H9 (cell line): ENCODE results near the gene ADGRL3. TPM values are rescaled to one million over a fixed set of nuclear protein-coding genes. Genes with fewer than 3 reads are reported as not detected.

Experiments
- DNase-seq: peaks from one replicate; pipeline ENCODE4 v3.0.0-alpha.2; 2017
- H2AFZ ChIP-seq: one replicate; pipeline ENCODE4 v1.6.1; 2013; ENCODE audit warnings: mild to moderate bottlenecking, low read length, control low read depth, moderate library complexity
- H2AK5ac ChIP-seq: 2 replicates; pipeline ENCODE4 v1.6.1; 2013; ENCODE audit warnings: low read length, control low read depth, mixed read lengths; ENCODE audit not compliant: insufficient read length
- H2BK120ac ChIP-seq: one replicate; pipeline ENCODE4 v1.6.1; 2013; ENCODE audit warnings: low read depth, mild to moderate bottlenecking, low read length, control low read depth, inconsistent platforms; ENCODE audit not compliant: poor library complexity, severe bottlenecking
- H2BK12ac ChIP-seq: 2 replicates; pipeline ENCODE4 v1.6.1; 2013; ENCODE audit warnings: low read length, control low read depth, mixed read lengths, low read depth; ENCODE audit not compliant: insufficient read length
- H2BK15ac ChIP-seq: 2 replicates; pipeline ENCODE4 v1.6.1; 2013; ENCODE audit warnings: low read depth, low read length, control low read depth
- H2BK20ac ChIP-seq: one replicate; pipeline ENCODE4 v1.6.1; 2013; ENCODE audit warnings: low read depth, mild to moderate bottlenecking, low read length, control low read depth, inconsistent platforms; ENCODE audit not compliant: poor library complexity, severe bottlenecking
- H2BK5ac ChIP-seq: 2 replicates; pipeline ENCODE4 v1.6.1; 2013; ENCODE audit warnings: low read length, control low read depth, mixed read lengths; ENCODE audit not compliant: insufficient read length
- H3K14ac ChIP-seq: 2 replicates; pipeline ENCODE4 v1.6.1; 2013; ENCODE audit warnings: low read length, control low read depth; ENCODE audit not compliant: insufficient read depth
- H3K18ac ChIP-seq: 2 replicates; pipeline ENCODE4 v1.6.1; 2013; ENCODE audit warnings: low read depth, mild to moderate bottlenecking, mixed read lengths, low read length, control low read depth; ENCODE audit not compliant: insufficient read length
- H3K23ac ChIP-seq: 2 replicates; pipeline ENCODE4 v1.6.1; 2013; ENCODE audit warnings: low read length, control low read depth, mixed read lengths, low read depth; ENCODE audit not compliant: insufficient read length
- H3K23me2 ChIP-seq: 2 replicates; pipeline ENCODE4 v1.6.1; 2013; ENCODE audit warnings: low read depth, mild to moderate bottlenecking, mixed read lengths, low read length, control low read depth; ENCODE audit not compliant: insufficient read length, poor library complexity, severe bottlenecking
- H3K27ac ChIP-seq: 2 replicates; pipeline ENCODE4 v1.5.1; 2013; ENCODE audit warnings: low read length, control low read depth, mixed read lengths, low read depth; ENCODE audit not compliant: insufficient read length
- H3K27me3 ChIP-seq: 2 replicates; pipeline ENCODE4 v1.6.1; 2013; ENCODE audit warnings: low read length, control low read depth, inconsistent platforms; ENCODE audit not compliant: insufficient read depth
- H3K4ac ChIP-seq: 2 replicates; pipeline ENCODE4 v1.6.1; 2013; ENCODE audit warnings: low read depth, mild to moderate bottlenecking, control low read depth, inconsistent platforms, low read length, moderate library complexity
- H3K4me1 ChIP-seq: 2 replicates; pipeline ENCODE4 v1.6.1; 2013; ENCODE audit warnings: low read length, control low read depth, inconsistent platforms; ENCODE audit not compliant: insufficient read depth
- H3K4me2 ChIP-seq: 2 replicates; pipeline ENCODE4 v1.6.1; 2013; ENCODE audit warnings: low read length, control low read depth, mixed read lengths; ENCODE audit not compliant: insufficient read length, insufficient read depth
- H3K56ac ChIP-seq: 2 replicates; pipeline ENCODE4 v1.6.1; 2013; ENCODE audit warnings: low read depth, mild to moderate bottlenecking, mixed read lengths, low read length, control low read depth; ENCODE audit not compliant: insufficient read length
- H3K79me1 ChIP-seq: 2 replicates; pipeline ENCODE4 v1.6.1; 2013; ENCODE audit warnings: low read depth, mild to moderate bottlenecking, moderate library complexity, low read length, control low read depth, inconsistent platforms; ENCODE audit not compliant: insufficient read depth, poor library complexity, severe bottlenecking
- H3K79me2 ChIP-seq: 2 replicates; pipeline ENCODE4 v1.6.1; 2013; ENCODE audit warnings: low read length, control low read depth, inconsistent platforms; ENCODE audit not compliant: insufficient read depth
- H3K9ac ChIP-seq: 2 replicates; pipeline ENCODE4 v1.6.1; 2013; ENCODE audit warnings: low read length, control low read depth, mixed read lengths; ENCODE audit not compliant: insufficient read length; ENCODE audit errors: extremely low read depth
- H3K9me3 ChIP-seq: one replicate; pipeline ENCODE4 v1.6.1; 2013; ENCODE audit warnings: low read depth, low read length, inconsistent platforms; ENCODE audit not compliant: control insufficient read depth
- H3T11ph ChIP-seq: one replicate; pipeline ENCODE4 v1.6.1; 2013; ENCODE audit warnings: mild to moderate bottlenecking, low read length, control low read depth, inconsistent platforms
- H4K20me1 ChIP-seq: one replicate; pipeline ENCODE4 v1.6.1; 2013; ENCODE audit not compliant: control insufficient read depth, insufficient read length, insufficient read depth
- H4K5ac ChIP-seq: 2 replicates; pipeline ENCODE4 v1.6.1; 2013; ENCODE audit warnings: low read depth, mild to moderate bottlenecking, mixed read lengths, low read length, control low read depth; ENCODE audit not compliant: insufficient read length
- H4K8ac ChIP-seq: replicated peaks from 2 replicates; pipeline ENCODE4 v1.6.1; 2013; ENCODE audit warnings: low read length, control low read depth, mixed read lengths, low read depth; ENCODE audit not compliant: insufficient read length
- H4K91ac ChIP-seq: 2 replicates; pipeline ENCODE4 v1.6.1; 2013; ENCODE audit warnings: low read depth, mild to moderate bottlenecking, moderate library complexity, mixed read lengths, low read length, control low read depth; ENCODE audit not compliant: insufficient read length
- H3K27ac Mint-ChIP-seq, 3 experiments: 2 replicates in 2 of 3; 3 replicates in 1 of 3; pipeline ENCODE4 v1.8.0; 2020 to 2021; ENCODE audit warnings: mixed read lengths in 3 of 3, mild to moderate bottlenecking in 1 of 3, moderate library complexity in 1 of 3
- H3K27me3 Mint-ChIP-seq: 2 replicates; pipeline ENCODE4 v1.8.0; 2021; ENCODE audit warnings: low read depth, mild to moderate bottlenecking, moderate library complexity, mixed read lengths
- H3K36me3 Mint-ChIP-seq, 3 experiments: 2 replicates in 2 of 3; 3 replicates in 1 of 3; pipeline ENCODE4 v1.8.0; 2020 to 2021; ENCODE audit warnings: low read depth in 3 of 3, mixed read lengths in 3 of 3; ENCODE audit not compliant: insufficient read depth in 1 of 3
- H3K4me1 Mint-ChIP-seq, 2 experiments: 2 replicates each; pipeline ENCODE4 v1.8.0; 2020; ENCODE audit warnings: mixed read lengths in 2 of 2
- H3K4me3 Mint-ChIP-seq, 2 experiments: 2 replicates in 1 of 2; 3 replicates in 1 of 2; pipeline ENCODE4 v1.8.0; 2020 to 2021; ENCODE audit warnings: mild to moderate bottlenecking in 2 of 2, mixed read lengths in 2 of 2, moderate library complexity in 1 of 2
- H3K9me3 Mint-ChIP-seq, 2 experiments: 2 replicates in 1 of 2; 3 replicates in 1 of 2; pipeline ENCODE4 v1.8.0; 2020; ENCODE audit warnings: mild to moderate bottlenecking in 2 of 2, mixed read lengths in 2 of 2, moderate library complexity in 1 of 2
- WGBS: extraction: QIAGEN DNeasy Blood & Tissue Kit; methylation state at CpG from one replicate; pipeline ENCODE4 v1.1.7; 2013; ENCODE audit warnings: missing lambda C conversion rate, low lambda C conversion rate, mixed read lengths; ENCODE audit not compliant: insufficient read length; ENCODE audit errors: extremely low coverage; 5-methylcytosine and 5-hydroxymethylcytosine counted together
- total RNA-seq: library from RNA; stranded (reverse); gene quantifications from 2 replicates; pipeline ENCODE4 v1.2.1, GENCODE V29; 2021
- TF ChIP-seq, protein P1 (sequence below): fragments of 200-600 bp; sonication (generic); conservative IDR thresholded peaks from 3 replicates; pipeline ENCODE4 v1.8.0; 2021; ENCODE audit warnings: antibody characterized with exemption, mild to moderate bottlenecking

The ADGRL3 gene
- total RNA-seq, 1 experiment from 2014 or later, result 5.9 TPM

DNA sequence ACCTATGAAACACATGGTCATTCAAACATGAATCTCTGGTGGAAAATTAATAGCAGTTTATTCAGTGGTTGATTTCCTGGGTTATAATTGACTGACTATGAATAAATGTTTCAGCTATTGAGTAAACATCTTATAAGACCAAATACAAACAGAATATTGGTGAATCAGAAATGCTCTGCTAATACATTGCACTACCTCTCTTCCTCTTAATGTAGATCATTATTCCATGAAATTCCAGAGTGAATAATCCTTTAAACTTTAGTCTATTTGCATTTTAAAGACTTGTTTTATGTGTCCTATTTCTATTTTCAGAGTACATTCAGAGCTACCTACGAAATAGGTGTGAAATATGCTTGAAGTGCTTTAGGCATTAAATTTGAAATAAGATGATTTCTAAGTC, 715.4 kb downstream of the ADGRL3 start:
- no peak overlapping the region for H2AK5ac ChIP-seq
- no peak overlapping the region for H2BK15ac ChIP-seq
- H3T11ph ChIP-seq, result no peak overlapping the region
- Mint-ChIP-seq H3K27me3 (no peaks in the 10 kb centered on the region), H3K9me3 (no peaks in the 10 kb centered on the region), H3K4me3 (no peak overlapping the region), H3K36me3 (peaks cover 0 to 7% (median 0%) of the 10 kb centered on the region in 3 experiments; a peak in 2 of 7 replicates), H3K27ac (no peak overlapping the region), H3K4me1 (peaks cover 62 to 67% of the 10 kb centered on the region in 2 experiments)
- TF ChIP-seq, protein P1, sequence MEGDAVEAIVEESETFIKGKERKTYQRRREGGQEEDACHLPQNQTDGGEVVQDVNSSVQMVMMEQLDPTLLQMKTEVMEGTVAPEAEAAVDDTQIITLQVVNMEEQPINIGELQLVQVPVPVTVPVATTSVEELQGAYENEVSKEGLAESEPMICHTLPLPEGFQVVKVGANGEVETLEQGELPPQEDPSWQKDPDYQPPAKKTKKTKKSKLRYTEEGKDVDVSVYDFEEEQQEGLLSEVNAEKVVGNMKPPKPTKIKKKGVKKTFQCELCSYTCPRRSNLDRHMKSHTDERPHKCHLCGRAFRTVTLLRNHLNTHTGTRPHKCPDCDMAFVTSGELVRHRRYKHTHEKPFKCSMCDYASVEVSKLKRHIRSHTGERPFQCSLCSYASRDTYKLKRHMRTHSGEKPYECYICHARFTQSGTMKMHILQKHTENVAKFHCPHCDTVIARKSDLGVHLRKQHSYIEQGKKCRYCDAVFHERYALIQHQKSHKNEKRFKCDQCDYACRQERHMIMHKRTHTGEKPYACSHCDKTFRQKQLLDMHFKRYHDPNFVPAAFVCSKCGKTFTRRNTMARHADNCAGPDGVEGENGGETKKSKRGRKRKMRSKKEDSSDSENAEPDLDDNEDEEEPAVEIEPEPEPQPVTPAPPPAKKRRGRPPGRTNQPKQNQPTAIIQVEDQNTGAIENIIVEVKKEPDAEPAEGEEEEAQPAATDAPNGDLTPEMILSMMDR, result no peak
- H3K23ac ChIP-seq, result no peak overlapping the region
- H2BK12ac ChIP-seq, result no peak overlapping the region
- H3K4me1 ChIP-seq, result peaks cover 7% of the 10 kb centered on the region; the same call in 1 of the 2 replicates
- no peaks in the 10 kb centered on the region for H3K79me2 ChIP-seq
- no peak overlapping the region for H2BK120ac ChIP-seq
- no peak overlapping the region for H2AFZ ChIP-seq
- H3K9ac ChIP-seq, result no peak overlapping the region
- H2BK20ac ChIP-seq, result no peak overlapping the region
- H3K23me2 ChIP-seq, result no peaks in the 10 kb centered on the region
- H4K20me1 ChIP-seq, result no peaks in the 10 kb centered on the region
- no peak overlapping the region for H4K8ac ChIP-seq
- no peak overlapping the region for H4K91ac ChIP-seq
- no peak overlapping the region for H3K27ac ChIP-seq
- no peak overlapping the region for H3K4ac ChIP-seq
- H3K27me3 ChIP-seq, result no peaks in the 10 kb centered on the region
- no peak overlapping the region for H3K18ac ChIP-seq
- H4K5ac ChIP-seq, result no peak overlapping the region
- DNase-seq, result no peak
- H3K9me3 ChIP-seq, result no peaks in the 10 kb centered on the region
- H2BK5ac ChIP-seq, result no peak overlapping the region
- no peak overlapping the region for H3K4me2 ChIP-seq
- no peak overlapping the region for H3K14ac ChIP-seq
- no peaks in the 10 kb centered on the region for H3K79me1 ChIP-seq
- no CpG with 5 or more reads among the region's 1 CpG for WGBS
- H3K56ac ChIP-seq, result no peak overlapping the region
